Renal cortex interstitium (tissue), 11 donors: ENCODE results near the gene SYF2. TPM values are rescaled to one million over a fixed set of nuclear protein-coding genes. Genes with fewer than 3 reads are reported as not detected.

Experiments
- DNase-seq, 11 donors: peaks; one replicate each; pipeline ENCODE4 v3.0.0-alpha.2; 2013; ENCODE audit warnings: low read depth in 9 of 11, low spot score in 4 of 11; ENCODE audit errors: extremely low read depth in 1 of 11
- polyA plus RNA-seq, 3 donors: library from polyadenylated mRNA; unstranded; fragments of 120-200 nt; gene quantifications; one replicate each; pipeline ENCODE4 v1.2.1, GENCODE V29; 2013; ENCODE audit not compliant: insufficient read length in 3 of 3

SYF2 gene
- polyA plus RNA-seq, 3 donors: 94.5 to 125 (median 105) TPM

- DNase-seq: no peak
Measured at GRCh38 chr1:25173809-25174340, 58.4 kb downstream of the SYF2 start.

Other genes starting within 250 kb of the SYF2 start
- gene RSRP1, start 15.0 kb upstream of the SYF2 start, polyA plus RNA-seq: 100 to 1,000 TPM; 136 to 237 (median 209) TPM
- 1 to 10 TPM in 1 of 3 donors, under 1 TPM in 2; 0.37 to 3.1 (median 0.99) TPM for gene RHD, start 40.0 kb upstream of the SYF2 start, polyA plus RNA-seq
- 100 to 1,000 TPM; 112 to 135 (median 120) TPM for gene TMEM50A, start 105.8 kb upstream of the SYF2 start, polyA plus RNA-seq
- gene RHCE, start 188.3 kb upstream of the SYF2 start, polyA plus RNA-seq: 1 to 10 TPM in 1 of 3 donors, under 1 TPM in 2; 0.62 to 1.2 (median 0.88) TPM
- 10 to 100 TPM; 24.3 to 30.9 (median 28.0) TPM for gene MACO1, start 198.4 kb upstream of the SYF2 start, polyA plus RNA-seq